ENCODE measurements around the gene MRGPRE.

- TF ChIP-seq POLR2A (IDR thresholded peaks at IDR 0.05; ENCODE audit: low read length) (no peak), RAD21 (conservative IDR thresholded peaks at IDR 0.05 in 1 of 2, IDR thresholded peaks at IDR 0.05 in 1 of 2) (no peak), CTCF (IDR thresholded peaks at IDR 0.05) (no peak), PHF8 (IDR thresholded peaks at IDR 0.05; ENCODE audit: borderline replicate concordance, low read depth) (no peak), JUNB (IDR thresholded peaks at IDR 0.05) (no peak), CEBPB (IDR thresholded peaks at IDR 0.05) (no peak), BCL3 (IDR thresholded peaks at IDR 0.05) (no peak), ESRRA (IDR thresholded peaks at IDR 0.05; ENCODE audit: borderline replicate concordance, low read length) (no peak), RCOR1 (IDR thresholded peaks at IDR 0.05; ENCODE audit: low read depth, low read length) (no peak), MAX (IDR thresholded peaks at IDR 0.05) (no peak), RNF2 (IDR thresholded peaks at IDR 0.05; ENCODE audit: borderline replicate concordance, low read depth) (no peak), KDM1A (IDR thresholded peaks at IDR 0.05; ENCODE audit: low read depth) (no peak)
These were observed 48.7 kb downstream of the MRGPRE start for GRCh38 chr11:3183523-3183922.

All from A549 (cell line).